Transverse colon (tissue), 4 donors: ENCODE results near the gene CEMIP2. TPM values are rescaled to one million over a fixed set of nuclear protein-coding genes. Genes with fewer than 3 reads are reported as not detected.

Experiments
- DNase-seq: peaks from one replicate; pipeline ENCODE4 v3.0.0-alpha.2; 2019
- H3K27ac ChIP-seq, 4 donors: fragments of 200-600 bp; sonication (generic); 2 replicates each; pipeline ENCODE4 v1.5.1; 2016 to 2018; ENCODE audit warnings: inconsistent platforms in 4 of 4
- H3K27me3 ChIP-seq: fragments of 200-600 bp; sonication (generic); 2 replicates; pipeline ENCODE4 v1.5.1; 2017; ENCODE audit warnings: inconsistent platforms
- H3K36me3 ChIP-seq, 4 donors: fragments of 200-600 bp; sonication (generic); 2 replicates each; pipeline ENCODE4 v1.5.1; 2017 to 2019; ENCODE audit warnings: inconsistent platforms in 4 of 4
- H3K4me1 ChIP-seq, 4 donors: fragments of 200-600 bp; sonication (generic); 2 replicates each; pipeline ENCODE4 v1.5.1; 2017 to 2020; ENCODE audit warnings: inconsistent platforms in 4 of 4
- H3K4me3 ChIP-seq, 4 donors: fragments of 200-600 bp; sonication (generic); 1 replicate in 1 of 4; 2 replicates in 3 of 4; pipeline versions ENCODE4 v1.5.1 to v1.6.1; 2017 to 2019; ENCODE audit warnings: inconsistent platforms in 4 of 4
- H3K9me3 ChIP-seq, 2 donors: fragments of 200-600 bp; sonication (generic); 2 replicates each; pipeline ENCODE4 v1.5.1; 2017 to 2019; ENCODE audit warnings: inconsistent platforms in 2 of 2
- CTCF ChIP-seq, 5 experiments: fragments of 200-600 bp in 3 of 5; fragments of 450-650 bp in 2 of 5; sonication (generic) in 3 of 5; IDR thresholded peaks; 1 replicate in 2 of 5; 2 replicates in 3 of 5; pipeline ENCODE4 v1.5.1; 2016 to 2017; ENCODE audit warnings: antibody characterized with exemption in 5 of 5, inconsistent platforms in 3 of 5, mild to moderate bottlenecking in 2 of 5, moderate library complexity in 1 of 5
- EP300 ChIP-seq: sonication (generic); formaldehyde crosslinking; IDR thresholded peaks from one replicate; pipeline ENCODE4 v1.6.1; 2017; ENCODE audit warnings: antibody characterized with exemption, low read depth
- POLR2A ChIP-seq: fragments of 450-650 bp; IDR thresholded peaks from one replicate; pipeline ENCODE4 v1.6.1; 2016; ENCODE audit warnings: antibody characterized with exemption, mild to moderate bottlenecking, moderate library complexity
- POLR2AphosphoS5 ChIP-seq, 3 donors: sonication (generic); formaldehyde crosslinking; IDR thresholded peaks; one replicate each; pipeline ENCODE4 v1.6.1; 2016; ENCODE audit warnings: antibody characterized with exemption in 3 of 3
- WGBS, 2 donors: methylation state at CpG; one replicate each; pipeline ENCODE4 v1.1.5; 2018; ENCODE audit warnings: low coverage in 1 of 2; 5-methylcytosine and 5-hydroxymethylcytosine counted together
- in situ Hi-C, 4 donors: fragments of 200-750 bp; cut with MboI; loops; one replicate each; pipeline versions ENCODE4 v1.15.0 to v1.15.1; 2017; ENCODE audit warnings: low sequenced_read_pairs in 3 of 4, low pct_ligation_motif_present in 1 of 4, low pct_unique_long_range_greater_than_20kb in 1 of 4
- intact Hi-C: fragments of 100-400 bp; cut with DNase I; formaldehyde crosslinking; loops from one replicate; pipeline ENCODE4 v1.15.1; 2023; ENCODE audit warnings: low total_unique reads
- total RNA-seq, 4 donors: library from RNA; depleted of rRNA; stranded (reverse); fragments of >200 nt; gene quantifications; one replicate each; pipeline ENCODE4 v1.1.0, GENCODE V29; 2016

The CEMIP2 gene
- total RNA-seq, 4 donors from 2014 or later, result 56.3 to 352 (median 236) TPM

- 82 to 90% methylated on average over 1 of the region's 1 CpG for WGBS, 2 donors
- in situ Hi-C loops, result no loop called here
- DNase-seq, result no peak
Measured at GRCh38 chr9:71709384-71709783, 58.9 kb downstream of the CEMIP2 start.

GRCh38 chr9:71706176-71706575 is 62.1 kb downstream of the CEMIP2 start:
- Histone ChIP-seq H3K9me3 (no peaks in the 10 kb centered on the region), H3K4me1 (peaks cover 0 to 4% (median 0%) of the 10 kb centered on the region in 4 donors), H3K27ac (no peak overlapping the region), H3K36me3 (peaks cover 0 to 48% (median 16%) of the 10 kb centered on the region in 4 donors), H3K4me3 (no peak overlapping the region), H3K27me3 (no peaks in the 10 kb centered on the region)
- 78 to 87% methylated on average over 1 of the region's 1 CpG for WGBS, 2 donors
- TF ChIP-seq CTCF (IDR thresholded peaks at IDR 0.05), result no peak
- TF ChIP-seq EP300, result no peak
- no peak for TF ChIP-seq POLR2A
- TF ChIP-seq POLR2AphosphoS5 (IDR thresholded peaks at IDR 0.05), result no peak
- in situ Hi-C loops (no loop called here), intact Hi-C loops (no loop called here)
- no peak for DNase-seq

More at GRCh38 chr9:71709384-71709783, 58.9 kb downstream of the CEMIP2 start:
- peaks cover 0 to 47% (median 20%) of the 10 kb centered on the region in 4 donors for H3K36me3 ChIP-seq
- peaks cover 0 to 4% (median 0%) of the 10 kb centered on the region in 4 donors for H3K4me1 ChIP-seq
- TF ChIP-seq POLR2AphosphoS5 (IDR thresholded peaks at IDR 0.05), result no peak
- TF ChIP-seq CTCF (IDR thresholded peaks at IDR 0.05), result no peak
- no peak for TF ChIP-seq EP300
- no peak for TF ChIP-seq POLR2A
- H3K27me3 ChIP-seq, result no peaks in the 10 kb centered on the region
- no peak overlapping the region for H3K4me3 ChIP-seq
- H3K9me3 ChIP-seq, result no peaks in the 10 kb centered on the region
- H3K27ac ChIP-seq, result no peak overlapping the region
- intact Hi-C loops, result no loop called here

- no peaks in the 10 kb centered on the region for H3K9me3 ChIP-seq
- H3K36me3 ChIP-seq, result peaks cover 0 to 50% (median 20%) of the 10 kb centered on the region in 4 donors
- DNase-seq, result no peak
- H3K4me3 ChIP-seq, result no peak overlapping the region
- TF ChIP-seq POLR2A (no peak), EP300 (no peak), POLR2AphosphoS5 (IDR thresholded peaks at IDR 0.05) (no peak), CTCF (IDR thresholded peaks at IDR 0.05) (no peak)
- intact Hi-C loops (no loop called here), in situ Hi-C loops (no loop called here)
- no peak overlapping the region for H3K27ac ChIP-seq
- WGBS, 2 donors, result 57 to 80% methylated on average over 1 of the region's 1 CpG
- H3K27me3 ChIP-seq, result no peaks in the 10 kb centered on the region
- peaks cover 0 to 4% (median 0%) of the 10 kb centered on the region in 4 donors for H3K4me1 ChIP-seq
Measured at GRCh38 chr9:71704796-71705195, 63.5 kb downstream of the CEMIP2 start.

GRCh38 chr9:71703172-71703872 is 65.0 kb downstream of the CEMIP2 start:
- H3K36me3 ChIP-seq, result peaks cover 0 to 45% (median 21%) of the 10 kb centered on the region in 4 donors
- no peak overlapping the region for H3K4me3 ChIP-seq
- DNase-seq, result no peak
- no peaks in the 10 kb centered on the region for H3K9me3 ChIP-seq
- no peak overlapping the region for H3K27ac ChIP-seq
- H3K27me3 ChIP-seq, result no peaks in the 10 kb centered on the region
- in situ Hi-C loops, result no loop called here
- TF ChIP-seq POLR2AphosphoS5 (IDR thresholded peaks at IDR 0.05) (no peak), CTCF (IDR thresholded peaks at IDR 0.05) (no peak), EP300 (no peak), POLR2A (no peak)
- intact Hi-C loops, result no loop called here
- peaks cover 0 to 4% (median 0%) of the 10 kb centered on the region in 4 donors for H3K4me1 ChIP-seq
- WGBS, 2 donors, result 81 to 87% methylated on average over 3 to 6 of the region's 6 CpGs
